KMS-11 (cell line): ENCODE measurements around the gene CCDC33.

Source experiments
- H2AFZ ChIP-seq: fragments of 200-600 bp; sonication (generic); 2 replicates; pipeline ENCODE4 v1.6.1; 2016; ENCODE audit warnings: antibody characterized with exemption, mixed run types, low read depth
- H3K27ac ChIP-seq: fragments of 200-600 bp; sonication (generic); 2 replicates; pipeline ENCODE4 v1.6.1; 2016; ENCODE audit warnings: mild to moderate bottlenecking, mixed run types
- H3K27me3 ChIP-seq: fragments of 200-600 bp; sonication (generic); 2 replicates; pipeline ENCODE4 v1.6.1; 2017; ENCODE audit warnings: mild to moderate bottlenecking, low read depth, mixed run types, moderate library complexity; ENCODE audit not compliant: insufficient read depth
- H3K36me3 ChIP-seq: fragments of 200-600 bp; sonication (generic); 2 replicates; pipeline ENCODE4 v1.6.1; 2017; ENCODE audit warnings: mild to moderate bottlenecking, mixed run types; ENCODE audit not compliant: insufficient read depth
- H3K4me1 ChIP-seq: fragments of 200-600 bp; sonication (generic); 2 replicates; pipeline ENCODE4 v1.6.1; 2016; ENCODE audit warnings: mild to moderate bottlenecking, low read depth, mixed run types; ENCODE audit not compliant: poor library complexity, severe bottlenecking
- H3K4me2 ChIP-seq: fragments of 200-600 bp; sonication (generic); 2 replicates; pipeline ENCODE4 v1.7.0; 2016; ENCODE audit warnings: mild to moderate bottlenecking, mixed run types
- H3K4me3 ChIP-seq: fragments of 200-600 bp; sonication (generic); IDR thresholded peaks from 2 replicates; pipeline ENCODE4 v1.6.1; 2017; ENCODE audit warnings: low read depth, low read length, mixed read lengths; ENCODE audit not compliant: insufficient read depth
- H3K79me2 ChIP-seq: fragments of 200-600 bp; sonication (generic); 2 replicates; pipeline ENCODE4 v1.6.1; 2016; ENCODE audit warnings: low read depth, mixed run types; ENCODE audit not compliant: insufficient read depth
- H3K9ac ChIP-seq: fragments of 200-600 bp; sonication (generic); 2 replicates; pipeline ENCODE4 v1.6.1; 2016; ENCODE audit warnings: mild to moderate bottlenecking, mixed run types
- H4K20me1 ChIP-seq: fragments of 200-600 bp; sonication (generic); 2 replicates; pipeline ENCODE4 v1.6.1; 2016; ENCODE audit warnings: mild to moderate bottlenecking, mixed run types; ENCODE audit not compliant: insufficient read depth
- CTCF ChIP-seq: fragments of 200-600 bp; sonication (generic); conservative IDR thresholded peaks from 2 replicates; pipeline ENCODE4 v1.6.1; 2017; ENCODE audit warnings: low read depth, mild to moderate bottlenecking, antibody characterized with exemption, low read length, moderate library complexity, mixed read lengths

The CCDC33 gene

GRCh38 chr15:74297887-74298286 lies 61.8 kb downstream of the CCDC33 start:
- Histone ChIP-seq H3K4me2 (no peak overlapping the region), H3K4me1 (no peaks in the 10 kb centered on the region), H3K79me2 (no peaks in the 10 kb centered on the region), H3K9ac (no peak overlapping the region), H3K36me3 (no peaks in the 10 kb centered on the region), H3K27me3 (peaks cover 89% of the 10 kb centered on the region), H3K4me3 (no peak overlapping the region), H2AFZ (no peak overlapping the region), H3K27ac (no peak overlapping the region), H4K20me1 (no peaks in the 10 kb centered on the region)
- TF ChIP-seq CTCF, result no peak

DNA sequence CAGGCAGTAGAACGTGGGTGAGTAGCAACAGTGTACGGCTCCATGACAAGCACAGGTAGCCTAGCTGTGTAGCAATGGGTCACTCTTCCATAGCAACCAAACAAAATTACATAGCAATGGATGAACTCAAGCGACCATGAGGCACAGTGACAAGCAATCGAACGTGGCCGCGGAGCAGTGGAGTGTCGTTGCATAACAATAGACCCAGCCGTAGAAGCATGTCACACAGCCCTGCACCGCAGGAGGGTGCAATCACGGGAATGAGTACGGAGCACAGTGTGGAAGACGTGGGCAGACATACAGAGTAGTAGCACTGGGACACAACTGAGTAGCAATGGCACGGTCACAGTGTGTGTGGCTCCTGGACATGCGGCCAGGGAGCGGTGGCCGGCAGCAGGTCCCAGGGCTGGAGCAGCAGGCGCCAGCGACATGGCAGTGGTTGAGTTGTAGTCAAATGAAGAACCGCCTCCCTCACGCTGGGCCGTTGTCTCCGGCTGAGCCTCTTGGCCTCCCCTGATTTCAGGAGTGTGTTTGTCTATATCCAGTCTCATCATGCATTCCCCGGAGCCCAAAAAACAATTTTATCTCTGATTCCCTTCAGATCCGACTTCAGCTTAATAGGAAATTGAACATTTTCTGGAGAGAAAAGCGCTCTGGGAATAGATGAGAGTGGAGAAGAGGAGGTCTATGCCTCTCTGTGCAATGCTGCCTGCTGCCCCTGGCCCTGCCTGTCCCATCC lies 64.1 kb downstream of the CCDC33 start:
- H3K4me1 ChIP-seq, result no peaks in the 10 kb centered on the region
- no peaks in the 10 kb centered on the region for H4K20me1 ChIP-seq
- H3K27me3 ChIP-seq, result peaks cover 100% of the 10 kb centered on the region
- no peak overlapping the region for H3K4me3 ChIP-seq
- TF ChIP-seq CTCF, result no peak
- H3K4me2 ChIP-seq, result no peak overlapping the region
- no peak overlapping the region for H3K9ac ChIP-seq
- H3K79me2 ChIP-seq, result no peaks in the 10 kb centered on the region
- no peak overlapping the region for H3K27ac ChIP-seq
- H2AFZ ChIP-seq, result no peak overlapping the region
- H3K36me3 ChIP-seq, result no peaks in the 10 kb centered on the region

- TF ChIP-seq CTCF, result no peak
- Histone ChIP-seq H3K4me2 (no peak overlapping the region), H3K79me2 (no peaks in the 10 kb centered on the region), H3K9ac (no peak overlapping the region), H3K4me1 (no peaks in the 10 kb centered on the region), H3K27me3 (peaks cover 99% of the 10 kb centered on the region), H3K36me3 (no peaks in the 10 kb centered on the region), H2AFZ (no peak overlapping the region), H3K4me3 (no peak overlapping the region), H3K27ac (no peak overlapping the region), H4K20me1 (no peaks in the 10 kb centered on the region)
Measured at GRCh38 chr15:74301583-74302361, 65.6 kb downstream of the CCDC33 start.

GRCh38 chr15:74302821-74303359 lies 66.8 kb downstream of the CCDC33 start:
- TF ChIP-seq CTCF, result peak; percentile 74
- Histone ChIP-seq H3K27me3 (peaks cover 98% of the 10 kb centered on the region), H3K4me2 (no peak overlapping the region)

More at GRCh38 chr15:74302821-74303359, 66.8 kb downstream of the CCDC33 start:
- no peaks in the 10 kb centered on the region for H3K79me2 ChIP-seq
- no peak overlapping the region for H3K9ac ChIP-seq
- H3K4me1 ChIP-seq, result no peaks in the 10 kb centered on the region
- no peaks in the 10 kb centered on the region for H3K36me3 ChIP-seq
- H4K20me1 ChIP-seq, result no peaks in the 10 kb centered on the region
- no peak overlapping the region for H3K27ac ChIP-seq
- no peak overlapping the region for H3K4me3 ChIP-seq
- no peak overlapping the region for H2AFZ ChIP-seq
